Sigmoid colon (tissue), 4 donors: ENCODE results near the gene DENND5B.

Source experiments
- CTCF ChIP-seq, 4 experiments: fragments of 450-650 bp in 3 of 4; fragments of 200-600 bp in 1 of 4; IDR thresholded peaks; one replicate each; pipeline ENCODE4 v1.5.1; 2016 to 2019; ENCODE audit warnings: antibody characterized with exemption in 4 of 4, mild to moderate bottlenecking in 3 of 4, moderate library complexity in 2 of 4
- POLR2A ChIP-seq, 2 donors: fragments of 450-650 bp; IDR thresholded peaks; one replicate each; pipeline ENCODE4 v1.6.1; 2016; ENCODE audit warnings: antibody characterized with exemption in 2 of 2, mild to moderate bottlenecking in 2 of 2, moderate library complexity in 2 of 2
- POLR2AphosphoS5 ChIP-seq, 4 donors: sonication (generic); formaldehyde crosslinking; IDR thresholded peaks; one replicate each; pipeline ENCODE4 v1.6.1; 2017; ENCODE audit warnings: antibody characterized with exemption in 4 of 4

- TF ChIP-seq CTCF (IDR thresholded peaks at IDR 0.05), result no peak
- TF ChIP-seq POLR2A (IDR thresholded peaks at IDR 0.05), result no peak
- no peak for TF ChIP-seq POLR2AphosphoS5 (IDR thresholded peaks at IDR 0.05)
Observed at GRCh38 chr12:31460024-31460423, 130.9 kb downstream of the DENND5B start.
